ENCODE results near the gene DCTN4.

DNA sequence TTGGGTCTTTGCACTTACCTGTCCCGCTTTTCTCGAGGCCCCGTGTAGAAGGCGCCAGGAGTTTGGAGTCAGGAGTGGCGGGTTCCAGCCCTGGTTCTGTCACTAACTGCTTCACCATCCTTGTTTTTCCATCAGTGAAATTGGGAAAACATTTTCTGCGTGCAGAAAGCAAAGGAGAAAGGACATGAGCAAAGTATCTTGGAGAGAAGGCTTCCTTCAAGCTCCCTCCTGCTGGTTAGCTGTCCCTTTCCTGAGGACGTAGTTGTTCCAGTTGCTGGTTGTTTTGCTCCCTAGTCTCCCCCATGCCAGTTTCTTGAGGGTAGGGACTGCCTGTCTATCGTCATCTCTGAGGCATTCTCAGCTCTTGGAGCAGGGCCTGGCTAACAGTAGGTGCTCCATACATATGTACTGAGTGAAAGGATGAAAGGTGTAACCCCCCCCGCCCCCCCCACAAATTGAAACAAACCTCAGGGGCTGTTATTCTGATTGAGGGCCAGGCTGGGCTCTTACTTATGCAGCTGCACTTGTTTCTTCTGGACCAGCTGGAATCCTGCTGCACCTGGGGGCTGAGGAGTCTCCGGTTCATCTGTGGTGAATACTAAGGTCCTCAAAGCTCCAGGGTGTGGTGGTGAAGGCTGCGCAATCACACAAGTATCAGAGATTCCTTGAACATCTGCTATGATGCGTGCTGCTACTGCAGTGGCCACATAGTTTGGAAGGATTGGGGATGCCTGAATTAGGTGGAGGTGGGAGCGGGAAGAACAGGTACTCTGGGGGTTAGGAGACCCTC lies 20.8 kb upstream of the DCTN4 start:
- peak; percentile 22; the same call in 1 of the 2 replicates for TF ChIP-seq CTCF (conservative IDR thresholded peaks at IDR 0.05; ENCODE audit: low read length)
- no peak for TF ChIP-seq EZH2phosphoT487 (IDR thresholded peaks at IDR 0.05; ENCODE audit: borderline replicate concordance)

All from Loucy (cell line).